CD14-positive monocyte (primary cell): Measurements from ENCODE around the gene AP4M1. TPM values are rescaled to one million over a fixed set of nuclear protein-coding genes. Genes with fewer than 3 reads are reported as not detected.

Experiments
- DNase-seq, 3 donors: peaks; one replicate each; pipeline ENCODE4 v3.0.0-alpha.2; 2011 to 2022
- H2AFZ ChIP-seq: 2 replicates; pipeline ENCODE4 v1.6.0; 2012; ENCODE audit warnings: mild to moderate bottlenecking, low read depth, low read length, inconsistent platforms; ENCODE audit not compliant: insufficient read depth, poor library complexity, severe bottlenecking
- H3K27ac ChIP-seq, 2 donors: 1 replicate in 1 of 2; 2 replicates in 1 of 2; pipeline ENCODE4 v1.5.1; 2012 to 2013; ENCODE audit warnings: low read length in 2 of 2, control low read depth in 1 of 2, inconsistent platforms in 1 of 2, low read depth in 1 of 2, mild to moderate bottlenecking in 1 of 2
- H3K27me3 ChIP-seq, 2 donors: one replicate each; pipeline versions ENCODE4 v1.6.0 to v1.6.1; 2011 to 2013; ENCODE audit warnings: low read length in 2 of 2; ENCODE audit not compliant: control insufficient read depth in 2 of 2, insufficient read depth in 2 of 2
- H3K36me3 ChIP-seq, 2 donors: replicated peaks in 1 of 2; 1 replicate in 1 of 2; 2 replicates in 1 of 2; pipeline versions ENCODE4 v1.5.1 to v1.6.1; 2012 to 2013; ENCODE audit warnings: low read length in 2 of 2, control low read depth in 1 of 2, inconsistent platforms in 1 of 2, mild to moderate bottlenecking in 1 of 2; ENCODE audit not compliant: insufficient read depth in 2 of 2, control insufficient read depth in 1 of 2
- H3K4me1 ChIP-seq, 2 donors: 1 replicate in 1 of 2; 2 replicates in 1 of 2; pipeline versions ENCODE4 v1.5.1 to v1.6.1; 2012 to 2013; ENCODE audit warnings: low read length in 2 of 2, control low read depth in 1 of 2, inconsistent platforms in 1 of 2, mild to moderate bottlenecking in 1 of 2, moderate library complexity in 1 of 2; ENCODE audit not compliant: insufficient read depth in 2 of 2, control insufficient read depth in 1 of 2
- H3K4me2 ChIP-seq: replicated peaks from 2 replicates; pipeline ENCODE3; 2012; ENCODE audit warnings: low read length, moderate library complexity, mild to moderate bottlenecking; ENCODE audit not compliant: poor library complexity, severe bottlenecking; ENCODE audit errors: extremely low read depth
- H3K4me3 ChIP-seq, 3 experiments: fragments of 200-600 bp in 1 of 3; sonication (generic) in 1 of 3; replicated peaks in 1 of 3; 1 replicate in 2 of 3; 2 replicates in 1 of 3; pipeline ENCODE4 v1.5.1; 2011 to 2013; ENCODE audit warnings: low read length in 3 of 3, mild to moderate bottlenecking in 3 of 3, control low read depth in 2 of 3, low read depth in 2 of 3, inconsistent platforms in 1 of 3, moderate library complexity in 1 of 3
- H3K79me2 ChIP-seq: 2 replicates; pipeline ENCODE4 v1.6.0; 2012; ENCODE audit warnings: mild to moderate bottlenecking, control low read depth, inconsistent platforms, low read length, moderate library complexity; ENCODE audit not compliant: insufficient read depth
- H3K9ac ChIP-seq: 2 replicates; pipeline ENCODE4 v1.6.0; 2017; ENCODE audit warnings: low read length, mild to moderate bottlenecking; ENCODE audit not compliant: insufficient read depth, poor library complexity, severe bottlenecking
- H3K9me3 ChIP-seq, 2 donors: replicated peaks in 1 of 2; 1 replicate in 1 of 2; 2 replicates in 1 of 2; pipeline versions ENCODE4 v1.5.1 to v1.6.1; 2012 to 2013; ENCODE audit warnings: low read length in 2 of 2, control low read depth in 1 of 2; ENCODE audit not compliant: control insufficient read depth in 1 of 2, insufficient read depth in 1 of 2
- H4K20me1 ChIP-seq: 2 replicates; pipeline ENCODE4 v1.6.0; 2012; ENCODE audit warnings: mild to moderate bottlenecking, low read length, control low read depth, moderate library complexity; ENCODE audit not compliant: insufficient read depth
- H3K27ac Mint-ChIP-seq, 7 donors: one replicate each; pipeline ENCODE4 v1.8.0; 2020; ENCODE audit warnings: mild to moderate bottlenecking in 7 of 7, mixed read lengths in 7 of 7, moderate library complexity in 6 of 7, inconsistent platforms in 2 of 7
- H3K27me3 Mint-ChIP-seq, 3 donors: one replicate each; pipeline ENCODE4 v1.8.0; 2021 to 2022; ENCODE audit warnings: low read depth in 3 of 3, mild to moderate bottlenecking in 3 of 3, mixed read lengths in 3 of 3, moderate library complexity in 3 of 3, inconsistent platforms in 1 of 3
- H3K36me3 Mint-ChIP-seq, 2 donors: one replicate each; pipeline ENCODE4 v1.8.0; 2020; ENCODE audit warnings: mixed read lengths in 2 of 2, inconsistent platforms in 1 of 2, mild to moderate bottlenecking in 1 of 2
- H3K4me1 Mint-ChIP-seq: one replicate; pipeline ENCODE4 v1.8.0; 2020; ENCODE audit warnings: mild to moderate bottlenecking, mixed read lengths
- H3K4me3 Mint-ChIP-seq, 2 donors: one replicate each; pipeline ENCODE4 v1.8.0; 2020; ENCODE audit warnings: mild to moderate bottlenecking in 2 of 2, mixed read lengths in 2 of 2, moderate library complexity in 1 of 2
- H3K9me3 Mint-ChIP-seq, 7 donors: one replicate each; pipeline ENCODE4 v1.8.0; 2020 to 2022; ENCODE audit warnings: mixed read lengths in 7 of 7, mild to moderate bottlenecking in 6 of 7, moderate library complexity in 6 of 7, inconsistent platforms in 2 of 7
- WGBS: methylation state at CpG from one replicate; pipeline ENCODE4 v1.1.5; 2013; ENCODE audit warnings: missing lambda C conversion rate; ENCODE audit not compliant: insufficient coverage; 5-methylcytosine and 5-hydroxymethylcytosine counted together
- intact Hi-C, 2 donors: fragments of 100-400 bp; cut with micrococcal nuclease; formaldehyde crosslinking; loops; one replicate each; pipeline versions ENCODE4 v1.15.0 to v1.15.1; 2023
- polyA plus RNA-seq, 3 donors: library from polyadenylated mRNA; depleted of rRNA in 1 of 3; unstranded in 2 of 3; stranded (reverse) in 1 of 3; fragments of 300-500 nt in 2 of 3; fragments of >200 nt in 1 of 3; fragmentation: Illumina TruSeq in 2 of 3; gene quantifications; 1 replicate in 2 of 3; 2 replicates in 1 of 3; pipeline ENCODE4 v1.2.3, GENCODE V29; 2012 to 2021
- TF ChIP-seq, protein P1 (sequence below): fragments of 200-600 bp; IDR thresholded peaks from one replicate; pipeline ENCODE4 v1.8.0; 2022; ENCODE audit warnings: antibody characterized with exemption, mild to moderate bottlenecking

Gene AP4M1
- polyA plus RNA-seq, 3 donors = 10.5 to 13.1 (median 12.6) TPM

DNA sequence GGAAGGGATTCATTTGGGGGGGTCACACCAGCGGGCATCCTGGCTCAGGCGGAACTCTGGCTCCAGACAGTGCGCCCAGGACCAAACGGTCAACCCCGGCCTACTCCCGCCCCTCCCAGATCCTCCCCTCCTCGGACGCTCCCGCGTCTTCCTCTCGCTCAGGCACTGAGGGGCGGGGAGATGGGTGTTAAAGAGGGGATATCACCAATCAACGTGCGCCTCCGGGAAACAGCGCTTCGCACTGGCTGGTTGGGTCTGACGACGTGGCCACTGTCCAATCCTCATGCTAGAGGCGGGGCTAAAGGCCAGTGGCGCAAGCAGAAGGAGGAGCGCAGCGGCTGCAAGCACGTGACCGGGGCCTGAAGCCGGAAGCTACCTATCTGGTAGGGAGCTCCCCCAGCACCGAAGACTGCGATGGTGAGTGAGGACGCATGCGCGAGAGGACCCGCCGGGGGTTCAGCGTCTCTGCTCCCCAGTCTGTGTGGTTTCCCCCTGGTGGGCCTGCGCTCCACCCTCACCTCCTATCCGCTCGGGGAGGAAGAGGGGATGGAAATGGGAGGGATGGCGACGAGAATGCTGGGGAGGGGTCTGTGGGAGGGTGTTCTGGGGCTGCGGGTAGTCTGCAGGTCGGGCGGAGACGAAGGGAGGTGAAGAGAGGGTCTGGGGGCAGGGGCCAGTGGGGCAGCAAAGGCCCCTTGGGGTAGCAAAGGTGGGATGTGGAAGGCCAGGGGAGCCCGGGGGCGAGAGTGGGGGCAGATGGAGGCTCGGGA, 47.3 kb downstream of the AP4M1 start, which contains the start of gene LAMTOR4:
Gene LAMTOR4, plus strand, starts transcription at position 360 of the 770 bp plus-strand sequence. Its CDS starts 55 bp downstream, at position 415.
- Histone ChIP-seq H3K9ac (peak within 1 kb of the TSS; percentile 90), H3K4me2 (peak within 1 kb of the TSS; percentile 98), H2AFZ (peak within 1 kb of the TSS; percentile 99), H3K27me3 (no peaks in the 10 kb centered on the region), H3K9me3 (no peaks in the 10 kb centered on the region), H3K4me3 (peak within 1 kb of the TSS; percentile 83 to 100 (median 97)), H3K36me3 (peaks cover 7 to 8% of the 10 kb centered on the region in 2 donors), H3K79me2 (peaks cover 51% of the 10 kb centered on the region), H3K27ac (peak within 1 kb of the TSS; percentile 75 to 97), H4K20me1 (peaks cover 12% of the 10 kb centered on the region), H3K4me1 (peaks cover 55 to 65% of the 10 kb centered on the region in 2 donors)
- peaks cover 18 to 30% of the 10 kb centered on the region in 2 donors for H3K36me3 Mint-ChIP-seq
- peaks cover 0 to 6% (median 0%) of the 10 kb centered on the region in 7 donors for H3K9me3 Mint-ChIP-seq
- peak; percentile 98 to 99 (median 99) for DNase-seq
- TF ChIP-seq, protein P1, sequence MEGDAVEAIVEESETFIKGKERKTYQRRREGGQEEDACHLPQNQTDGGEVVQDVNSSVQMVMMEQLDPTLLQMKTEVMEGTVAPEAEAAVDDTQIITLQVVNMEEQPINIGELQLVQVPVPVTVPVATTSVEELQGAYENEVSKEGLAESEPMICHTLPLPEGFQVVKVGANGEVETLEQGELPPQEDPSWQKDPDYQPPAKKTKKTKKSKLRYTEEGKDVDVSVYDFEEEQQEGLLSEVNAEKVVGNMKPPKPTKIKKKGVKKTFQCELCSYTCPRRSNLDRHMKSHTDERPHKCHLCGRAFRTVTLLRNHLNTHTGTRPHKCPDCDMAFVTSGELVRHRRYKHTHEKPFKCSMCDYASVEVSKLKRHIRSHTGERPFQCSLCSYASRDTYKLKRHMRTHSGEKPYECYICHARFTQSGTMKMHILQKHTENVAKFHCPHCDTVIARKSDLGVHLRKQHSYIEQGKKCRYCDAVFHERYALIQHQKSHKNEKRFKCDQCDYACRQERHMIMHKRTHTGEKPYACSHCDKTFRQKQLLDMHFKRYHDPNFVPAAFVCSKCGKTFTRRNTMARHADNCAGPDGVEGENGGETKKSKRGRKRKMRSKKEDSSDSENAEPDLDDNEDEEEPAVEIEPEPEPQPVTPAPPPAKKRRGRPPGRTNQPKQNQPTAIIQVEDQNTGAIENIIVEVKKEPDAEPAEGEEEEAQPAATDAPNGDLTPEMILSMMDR = no peak
- peak within 1 kb of the TSS; percentile 94 to 95 for H3K4me3 Mint-ChIP-seq
- WGBS = 0% methylated on average over 23 of the region's 46 CpGs
- peak within 1 kb of the TSS; percentile 92 to 98 (median 95) for H3K27ac Mint-ChIP-seq
- H3K4me1 Mint-ChIP-seq = peaks cover 59% of the 10 kb centered on the region
- intact Hi-C loops = loop anchor here in 1 of 2 donors (2.0 to 10.0 kb wide), 2 partner anchors 28 to 206 kb away; partner anchors contain the start of genes GPC2, PILRB and STAG3
- no peaks in the 10 kb centered on the region for H3K27me3 Mint-ChIP-seq

DNA sequence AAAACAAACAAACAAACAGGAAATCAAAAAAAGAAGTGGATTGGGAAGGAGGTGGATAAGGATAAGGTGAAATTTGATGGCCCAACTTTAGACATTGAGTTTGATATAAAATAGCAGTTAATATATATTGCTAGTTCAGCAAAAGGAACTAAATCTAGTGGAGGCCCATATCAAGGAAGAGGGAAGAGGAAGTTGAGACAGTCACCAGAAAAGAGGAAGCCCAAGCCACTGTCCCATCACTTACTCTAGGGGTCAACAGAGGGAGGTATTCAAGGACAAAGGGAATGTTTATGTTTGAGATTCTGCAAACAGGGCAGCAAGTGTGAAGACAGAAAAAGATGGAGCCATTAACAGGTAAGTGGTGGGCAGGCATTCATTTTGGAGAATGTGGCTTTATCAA, 51.0 kb downstream of the AP4M1 start:
- H3K4me2 ChIP-seq = peak overlapping the region; percentile 58
- Mint-ChIP-seq H3K4me3 (peak overlapping the region; percentile 20 to 78), H3K27ac (peak overlapping the region; percentile 86 to 96 (median 91)), H3K36me3 (peaks cover 47 to 66% of the 10 kb centered on the region in 2 donors), H3K4me1 (peaks cover 76% of the 10 kb centered on the region), H3K9me3 (peaks cover 0 to 3% (median 0%) of the 10 kb centered on the region in 7 donors), H3K27me3 (no peaks in the 10 kb centered on the region)
- peak overlapping the region; percentile 51 to 55 for H3K27ac ChIP-seq
- intact Hi-C loops = no loop called here
- peak; percentile 72 to 86 (median 86) for DNase-seq
- no peak overlapping the region for H3K9ac ChIP-seq
- TF ChIP-seq, protein P1 = no peak
- H3K79me2 ChIP-seq = peaks cover 87% of the 10 kb centered on the region
- H3K4me1 ChIP-seq = peaks cover 78 to 96% of the 10 kb centered on the region in 2 donors
- H3K9me3 ChIP-seq = no peaks in the 10 kb centered on the region
- no peak overlapping the region for H2AFZ ChIP-seq
- no peaks in the 10 kb centered on the region for H3K27me3 ChIP-seq
- H3K36me3 ChIP-seq = peaks cover 36 to 38% of the 10 kb centered on the region in 2 donors
- H3K4me3 ChIP-seq = peak overlapping the region in 1 of 3 experiments; percentile 61
- peaks cover 49% of the 10 kb centered on the region for H4K20me1 ChIP-seq
